Measurements from ENCODE around the gene TTC39A. TPM values are rescaled to one million over a fixed set of nuclear protein-coding genes. Genes with fewer than 3 reads are reported as not detected.

The TTC39A gene
- total RNA-seq, 4 donors from 2014 or later = 12.2 to 16.5 (median 15.3) TPM

DNA sequence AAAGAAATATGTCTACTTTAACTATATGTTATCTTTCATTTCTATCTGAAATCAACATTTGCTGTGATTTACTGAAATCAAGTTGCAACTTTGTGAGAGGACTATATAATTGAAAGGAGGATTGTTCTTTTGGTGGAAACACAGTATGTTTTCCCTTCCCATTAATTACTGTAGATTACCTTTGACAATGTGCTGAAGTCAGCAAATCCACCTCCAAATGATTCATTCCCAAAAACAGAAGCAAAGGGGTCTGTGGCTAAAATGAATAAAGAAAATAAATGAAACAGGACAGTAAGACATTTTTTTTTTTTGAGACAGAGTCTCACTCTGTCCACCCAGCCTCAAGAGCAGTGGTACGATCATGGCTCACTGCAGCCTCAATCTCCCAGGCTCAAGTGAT, 35.4 kb upstream of the TTC39A start:
- no peak for TF ChIP-seq POLR2A (IDR thresholded peaks at IDR 0.05)
- TF ChIP-seq, protein P1, sequence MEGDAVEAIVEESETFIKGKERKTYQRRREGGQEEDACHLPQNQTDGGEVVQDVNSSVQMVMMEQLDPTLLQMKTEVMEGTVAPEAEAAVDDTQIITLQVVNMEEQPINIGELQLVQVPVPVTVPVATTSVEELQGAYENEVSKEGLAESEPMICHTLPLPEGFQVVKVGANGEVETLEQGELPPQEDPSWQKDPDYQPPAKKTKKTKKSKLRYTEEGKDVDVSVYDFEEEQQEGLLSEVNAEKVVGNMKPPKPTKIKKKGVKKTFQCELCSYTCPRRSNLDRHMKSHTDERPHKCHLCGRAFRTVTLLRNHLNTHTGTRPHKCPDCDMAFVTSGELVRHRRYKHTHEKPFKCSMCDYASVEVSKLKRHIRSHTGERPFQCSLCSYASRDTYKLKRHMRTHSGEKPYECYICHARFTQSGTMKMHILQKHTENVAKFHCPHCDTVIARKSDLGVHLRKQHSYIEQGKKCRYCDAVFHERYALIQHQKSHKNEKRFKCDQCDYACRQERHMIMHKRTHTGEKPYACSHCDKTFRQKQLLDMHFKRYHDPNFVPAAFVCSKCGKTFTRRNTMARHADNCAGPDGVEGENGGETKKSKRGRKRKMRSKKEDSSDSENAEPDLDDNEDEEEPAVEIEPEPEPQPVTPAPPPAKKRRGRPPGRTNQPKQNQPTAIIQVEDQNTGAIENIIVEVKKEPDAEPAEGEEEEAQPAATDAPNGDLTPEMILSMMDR (IDR thresholded peaks at IDR 0.05) = no peak
- WGBS, 2 donors = 92 to 100% methylated on average over 1 of the region's 1 CpG
- intact Hi-C loops (cut with DNase I; ENCODE audit: low total_unique reads) = no loop called here

DNA sequence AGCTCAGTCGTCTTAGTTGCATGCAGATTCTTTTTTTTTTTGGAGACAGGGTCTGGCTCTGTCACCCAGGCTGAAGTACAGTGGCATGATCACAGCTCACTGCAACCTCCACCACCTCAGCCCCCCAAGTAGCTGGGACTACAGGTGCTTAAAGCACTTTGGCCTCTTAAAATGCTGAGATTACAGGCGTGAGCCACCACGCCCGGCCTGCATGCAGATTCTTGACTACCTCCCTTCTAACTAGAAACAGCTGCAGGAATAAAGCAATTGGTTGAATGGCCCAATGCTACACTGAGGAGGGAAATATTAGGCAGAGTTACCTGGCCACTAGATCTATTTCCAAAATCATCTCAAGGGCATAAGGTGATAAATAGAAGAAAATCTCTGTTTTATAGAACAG, 29.5 kb upstream of the TTC39A start:
- peak in 1 of 2 donors; percentile 76 for DNase-seq (ENCODE audit: low spot score in 2 of 2)
- 86 to 88% methylated on average over 4 of the region's 4 CpGs for WGBS, 2 donors

More for the DNA sequence above, 35.4 kb upstream of the TTC39A start:
- no peak for DNase-seq (ENCODE audit: low spot score in 2 of 2)
- no peak overlapping the region for H3K4me3 ChIP-seq (ENCODE audit: low read depth, poor library complexity, severe bottlenecking)

DNA sequence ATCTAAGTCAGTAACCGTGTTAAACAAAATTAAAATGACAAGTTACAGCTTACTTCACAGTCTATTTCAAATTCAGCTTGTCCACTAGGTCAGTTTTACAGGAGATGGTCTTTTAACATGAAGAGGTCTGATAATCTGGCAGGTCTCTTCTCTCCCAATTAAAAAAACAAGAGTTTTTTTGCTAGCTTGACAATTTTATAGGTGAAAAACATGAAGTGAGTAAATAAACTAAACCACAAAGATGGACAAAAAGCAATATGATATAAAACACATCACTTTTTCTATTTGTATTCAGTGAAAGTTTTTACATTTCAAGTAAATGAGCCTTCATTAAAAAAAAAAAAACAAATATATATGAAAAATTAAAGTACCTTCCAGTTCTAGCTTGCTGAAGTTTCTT, 25.0 kb upstream of the TTC39A start:
- intact Hi-C loops (cut with DNase I; ENCODE audit: low total_unique reads) = no loop called here
- TF ChIP-seq, protein P1 (IDR thresholded peaks at IDR 0.05) = no peak
- TF ChIP-seq POLR2A (IDR thresholded peaks at IDR 0.05) = no peak
- WGBS, 2 donors = 97 to 100% methylated on average over 1 of the region's 1 CpG
- DNase-seq (ENCODE audit: low spot score in 2 of 2) = no peak
- no peak overlapping the region for H3K4me3 ChIP-seq (ENCODE audit: low read depth, poor library complexity, severe bottlenecking)

More for the DNA sequence above, 29.5 kb upstream of the TTC39A start:
- TF ChIP-seq, protein P1 (IDR thresholded peaks at IDR 0.05) = no peak
- no peak for TF ChIP-seq POLR2A (IDR thresholded peaks at IDR 0.05)
- intact Hi-C loops (cut with DNase I; ENCODE audit: low total_unique reads) = no loop called here
- no peak overlapping the region for H3K4me3 ChIP-seq (ENCODE audit: low read depth, poor library complexity, severe bottlenecking)

DNA sequence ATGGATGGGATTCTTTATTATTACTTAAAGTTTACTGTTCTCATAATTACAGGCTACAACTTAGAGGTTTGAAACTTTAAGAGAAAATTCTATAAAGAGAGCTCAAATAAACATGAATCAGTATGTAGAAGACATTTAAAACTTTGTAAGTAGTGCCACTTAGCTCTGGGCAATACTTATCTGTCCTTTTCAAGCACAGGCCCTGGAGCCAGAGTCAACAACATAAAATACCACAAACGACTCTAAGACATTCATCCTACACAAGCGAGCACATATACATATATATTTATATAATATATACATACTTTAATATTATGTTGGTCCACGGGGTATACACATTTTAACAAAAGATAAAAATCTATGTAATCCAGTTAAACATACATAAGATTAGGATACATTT, 24.1 kb upstream of the TTC39A start:
- TF ChIP-seq, protein P1 (IDR thresholded peaks at IDR 0.05) = no peak
- no peak for TF ChIP-seq POLR2A (IDR thresholded peaks at IDR 0.05)
- no peak overlapping the region for H3K4me3 ChIP-seq (ENCODE audit: low read depth, poor library complexity, severe bottlenecking)
- intact Hi-C loops (cut with DNase I; ENCODE audit: low total_unique reads) = no loop called here
- DNase-seq (ENCODE audit: low spot score in 2 of 2) = no peak
- WGBS, 2 donors = 73 to 78% methylated on average over 3 of the region's 3 CpGs

DNA sequence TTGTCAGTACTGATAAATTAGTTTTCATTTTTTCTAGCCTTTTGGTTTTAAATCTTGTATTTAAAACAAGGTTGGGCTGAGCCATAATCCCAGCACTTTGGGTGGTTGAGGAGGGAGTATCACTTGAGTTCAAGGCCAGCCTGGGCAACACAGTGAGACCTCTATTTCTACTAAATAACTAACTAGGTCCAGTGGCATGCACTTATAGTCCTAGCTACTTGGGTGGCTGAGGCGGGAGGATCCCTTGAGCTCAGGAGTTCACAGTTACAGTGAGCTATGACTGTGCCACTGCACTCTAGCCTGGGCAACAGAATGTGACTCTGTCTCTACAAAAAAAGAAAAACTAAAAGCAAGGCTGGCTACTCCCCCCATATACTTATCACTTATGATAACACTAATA, 21.5 kb upstream of the TTC39A start:
- H3K4me3 ChIP-seq (ENCODE audit: low read depth, poor library complexity, severe bottlenecking) = no peak overlapping the region
- intact Hi-C loops (cut with DNase I; ENCODE audit: low total_unique reads) = no loop called here
- DNase-seq (ENCODE audit: low spot score in 2 of 2) = peak in 1 of 2 donors; percentile 14
- no peak for TF ChIP-seq POLR2A (IDR thresholded peaks at IDR 0.05)
- TF ChIP-seq, protein P1 (IDR thresholded peaks at IDR 0.05) = no peak
- 95 to 100% methylated on average over 1 of the region's 1 CpG for WGBS, 2 donors

DNA sequence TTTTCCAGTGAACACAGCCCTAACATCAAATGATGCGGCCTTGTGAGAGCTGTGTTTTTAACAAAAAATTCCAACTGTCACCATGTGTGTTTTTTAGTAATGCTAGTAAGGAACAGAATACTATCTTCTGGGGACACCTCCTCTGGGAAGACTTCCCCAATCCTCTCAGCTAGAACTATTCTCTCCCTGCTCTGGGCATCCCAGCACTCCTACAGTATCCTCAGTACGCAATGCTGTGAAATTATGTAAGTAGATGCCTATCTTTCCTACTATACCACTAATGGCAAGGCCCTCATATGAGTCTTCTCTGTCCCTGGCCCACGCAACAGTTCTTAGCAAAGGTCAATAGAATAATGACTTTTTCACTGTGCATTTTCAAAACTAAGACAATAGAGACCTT, 19.5 kb upstream of the TTC39A start:
- TF ChIP-seq, protein P1 (IDR thresholded peaks at IDR 0.05) = no peak
- no peak for TF ChIP-seq POLR2A (IDR thresholded peaks at IDR 0.05)
- no peak overlapping the region for H3K4me3 ChIP-seq (ENCODE audit: low read depth, poor library complexity, severe bottlenecking)
- DNase-seq (ENCODE audit: low spot score in 2 of 2) = peak in 1 of 2 donors; percentile 15
- WGBS, 2 donors = 93 to 97% methylated on average over 3 of the region's 3 CpGs
- intact Hi-C loops (cut with DNase I; ENCODE audit: low total_unique reads) = no loop called here
